Islet of Langerhans (tissue), 1 donor: ENCODE data around the gene CMTM5.

Experiments
- FAIRE-seq: peaks from one replicate; lab custom pipeline; 2011; peaks lifted over from hg19 to GRCh38; lab: Jason Lieb, UNC

The CMTM5 gene

GRCh38 chr14:23358042-23358441 is 18.8 kb upstream of the CMTM5 start:
- no peak for FAIRE-seq

GRCh38 chr14:23358553-23359166 is 18.2 kb upstream of the CMTM5 start:
- no peak for FAIRE-seq

GRCh38 chr14:23359167-23359626 is 17.6 kb upstream of the CMTM5 start:
- no peak for FAIRE-seq

- FAIRE-seq: no peak
Observed at GRCh38 chr14:23359722-23360447, 17.0 kb upstream of the CMTM5 start.

- no peak for FAIRE-seq
Observed at GRCh38 chr14:23360496-23360895, 16.4 kb upstream of the CMTM5 start.

- no peak for FAIRE-seq
Observed at GRCh38 chr14:23361320-23361719, 15.5 kb upstream of the CMTM5 start.

GRCh38 chr14:23361763-23362162 is 15.1 kb upstream of the CMTM5 start:
- FAIRE-seq: no peak

GRCh38 chr14:23362200-23362599 is 14.6 kb upstream of the CMTM5 start:
- FAIRE-seq: no peak

- FAIRE-seq: no peak
Observed at GRCh38 chr14:23364164-23365035, 12.4 kb upstream of the CMTM5 start.

GRCh38 chr14:23365036-23365731 is 11.7 kb upstream of the CMTM5 start, which contains the start of gene EFS:
TSS of gene EFS (minus strand) at chr14:23365172. CDS start at chr14:23365025, 147 bp downstream.
- FAIRE-seq: no peak

- no peak for FAIRE-seq
Observed at GRCh38 chr14:23365732-23366425, 11.0 kb upstream of the CMTM5 start.

GRCh38 chr14:23366426-23366921 is 10.4 kb upstream of the CMTM5 start:
- FAIRE-seq: no peak

GRCh38 chr14:23370221-23370620 is 6.6 kb upstream of the CMTM5 start:
- FAIRE-seq: no peak

- FAIRE-seq: no peak
Observed at GRCh38 chr14:23371865-23372264, 5.0 kb upstream of the CMTM5 start.

GRCh38 chr14:23372509-23372908 is 4.3 kb upstream of the CMTM5 start, which contains the start of gene IL25:
TSS of gene IL25 (plus strand) at chr14:23372809.
- no peak for FAIRE-seq

- FAIRE-seq: no peak
Observed at GRCh38 chr14:23373041-23373440, 3.8 kb upstream of the CMTM5 start.

- FAIRE-seq: no peak
Observed at GRCh38 chr14:23375527-23376251, 1.2 kb upstream of the CMTM5 start.

GRCh38 chr14:23377198-23377550 is 328 bp downstream of the CMTM5 start:
- no peak for FAIRE-seq

- no peak for FAIRE-seq
Observed at GRCh38 chr14:23377573-23378563, 1.0 kb downstream of the CMTM5 start.
